ENCODE results near the gene TRAF2.
A peak's percentile ranks its signal among the peaks of the same experiment; 100 is the strongest.

The TRAF2 gene

GRCh38 chr9:136955943-136956335 is 69.6 kb downstream of the TRAF2 start:
- H3K27me3 ChIP-seq = no peaks in the 10 kb centered on the region
- no peaks in the 10 kb centered on the region for H3K36me3 ChIP-seq
- no peak overlapping the region for H3K4me2 ChIP-seq
- H3K9ac ChIP-seq = no peak overlapping the region
- H3K9me3 ChIP-seq (replicated peaks in 1 of 11) = peaks cover 0 to 4% (median 0%) of the 10 kb centered on the region in 11 experiments; a peak in 1 of 22 replicates
- peaks cover 0 to 10% (median 5%) of the 10 kb centered on the region in 10 experiments; a peak in 8 of 20 replicates for H3K4me1 ChIP-seq
- no peaks in the 10 kb centered on the region; a peak in 1 of 22 replicates for H4K20me1 ChIP-seq
- no peak overlapping the region for H3K4me3 ChIP-seq
- no peak overlapping the region for H3K27ac ChIP-seq
- TF ChIP-seq Cebpa-rat (IDR thresholded peaks at IDR 0.05) = no peak

GRCh38 chr9:136956604-136957003 is 70.3 kb downstream of the TRAF2 start:
- H3K36me3 ChIP-seq = no peaks in the 10 kb centered on the region
- H3K9me3 ChIP-seq (replicated peaks in 1 of 11) = peaks cover 0 to 4% (median 0%) of the 10 kb centered on the region in 11 experiments; a peak in 1 of 22 replicates
- peaks cover 0 to 10% (median 5%) of the 10 kb centered on the region in 10 experiments; a peak in 8 of 20 replicates for H3K4me1 ChIP-seq
- H3K27ac ChIP-seq = no peak overlapping the region
- TF ChIP-seq Cebpa-rat (IDR thresholded peaks at IDR 0.05) = no peak
- no peak overlapping the region for H3K4me2 ChIP-seq
- no peaks in the 10 kb centered on the region; a peak in 1 of 22 replicates for H4K20me1 ChIP-seq
- H3K4me3 ChIP-seq = no peak overlapping the region
- no peak overlapping the region for H3K9ac ChIP-seq
- H3K27me3 ChIP-seq = no peaks in the 10 kb centered on the region

GRCh38 chr9:136957461-136957860 is 71.1 kb downstream of the TRAF2 start:
- TF ChIP-seq Cebpa-rat (IDR thresholded peaks at IDR 0.05) = no peak
- H4K20me1 ChIP-seq = no peaks in the 10 kb centered on the region; a peak in 1 of 22 replicates

GRCh38 chr9:136957901-136958300 is 71.6 kb downstream of the TRAF2 start:
- no peak for TF ChIP-seq Cebpa-rat (IDR thresholded peaks at IDR 0.05)
- no peak overlapping the region for H3K4me3 ChIP-seq
- H3K9me3 ChIP-seq (replicated peaks in 1 of 11) = peaks cover 0 to 4% (median 0%) of the 10 kb centered on the region in 11 experiments; a peak in 1 of 22 replicates
- H4K20me1 ChIP-seq = no peaks in the 10 kb centered on the region; a peak in 1 of 22 replicates
- no peak overlapping the region for H3K4me2 ChIP-seq
- H3K27ac ChIP-seq = no peak overlapping the region
- peaks cover 0 to 10% (median 5%) of the 10 kb centered on the region in 10 experiments; a peak in 8 of 20 replicates for H3K4me1 ChIP-seq
- H3K36me3 ChIP-seq = no peaks in the 10 kb centered on the region
- no peak overlapping the region for H3K9ac ChIP-seq
- H3K27me3 ChIP-seq = no peaks in the 10 kb centered on the region

More at GRCh38 chr9:136957461-136957860, 71.1 kb downstream of the TRAF2 start:
- Histone ChIP-seq H3K4me3 (no peak overlapping the region), H3K27me3 (no peaks in the 10 kb centered on the region), H3K9me3 (replicated peaks in 1 of 11) (peaks cover 0 to 4% (median 0%) of the 10 kb centered on the region in 11 experiments; a peak in 1 of 22 replicates), H3K36me3 (no peaks in the 10 kb centered on the region), H3K4me1 (peaks cover 0 to 10% (median 5%) of the 10 kb centered on the region in 10 experiments; a peak in 8 of 20 replicates), H3K4me2 (no peak overlapping the region), H3K9ac (no peak overlapping the region), H3K27ac (no peak overlapping the region)

- Histone ChIP-seq H3K9ac (no peak overlapping the region), H3K4me1 (peaks cover 0 to 10% (median 5%) of the 10 kb centered on the region in 10 experiments; a peak in 8 of 20 replicates), H3K27me3 (no peaks in the 10 kb centered on the region), H3K4me2 (no peak overlapping the region), H3K4me3 (no peak overlapping the region), H3K27ac (no peak overlapping the region), H4K20me1 (no peaks in the 10 kb centered on the region; a peak in 1 of 22 replicates), H3K36me3 (no peaks in the 10 kb centered on the region), H3K9me3 (replicated peaks in 1 of 11) (peaks cover 0 to 4% (median 0%) of the 10 kb centered on the region in 11 experiments; a peak in 1 of 22 replicates)
- no peak for TF ChIP-seq Cebpa-rat (IDR thresholded peaks at IDR 0.05)
These were observed 72.2 kb downstream of the TRAF2 start for GRCh38 chr9:136958473-136958872.

GRCh38 chr9:136958898-136959850 is 72.9 kb downstream of the TRAF2 start:
- peaks cover 2 to 10% (median 6%) of the 10 kb centered on the region in 10 experiments; a peak in 13 of 20 replicates for H3K4me1 ChIP-seq
- peaks cover 0 to 4% (median 0%) of the 10 kb centered on the region in 11 experiments; a peak in 1 of 22 replicates for H3K9me3 ChIP-seq (replicated peaks in 1 of 11)
- H3K4me3 ChIP-seq = no peak overlapping the region
- H3K9ac ChIP-seq = peak overlapping the region in 3 of 11 experiments; percentile 15 to 46 (median 24); a peak in 3 of 22 replicates
- no peak for TF ChIP-seq Cebpa-rat (IDR thresholded peaks at IDR 0.05)
- H3K27ac ChIP-seq = no peak overlapping the region
- H3K36me3 ChIP-seq = no peaks in the 10 kb centered on the region
- no peaks in the 10 kb centered on the region for H3K27me3 ChIP-seq
- peak overlapping the region in 4 of 11 experiments; percentile 12 to 55 (median 40); a peak in 5 of 22 replicates for H3K4me2 ChIP-seq
- no peaks in the 10 kb centered on the region; a peak in 1 of 22 replicates for H4K20me1 ChIP-seq

- no peaks in the 10 kb centered on the region for H3K36me3 ChIP-seq
- no peak for TF ChIP-seq Cebpa-rat (IDR thresholded peaks at IDR 0.05)
- peak overlapping the region in 2 of 11 experiments; percentile 24 to 46; a peak in 2 of 22 replicates for H3K9ac ChIP-seq
- no peaks in the 10 kb centered on the region for H3K27me3 ChIP-seq
- H3K4me3 ChIP-seq = no peak overlapping the region
- peak overlapping the region in 5 of 11 experiments; percentile 10 to 55 (median 36); a peak in 6 of 22 replicates for H3K4me2 ChIP-seq
- peaks cover 5 to 11% (median 8%) of the 10 kb centered on the region in 10 experiments; a peak in 15 of 20 replicates for H3K4me1 ChIP-seq
- H4K20me1 ChIP-seq = no peaks in the 10 kb centered on the region
- H3K9me3 ChIP-seq (replicated peaks in 1 of 11) = peaks cover 0 to 4% (median 0%) of the 10 kb centered on the region in 11 experiments; a peak in 1 of 22 replicates
- no peak overlapping the region for H3K27ac ChIP-seq
These were observed 74.1 kb downstream of the TRAF2 start for GRCh38 chr9:136960212-136960937.

GRCh38 chr9:136960938-136961275 is 74.6 kb downstream of the TRAF2 start:
- Histone ChIP-seq H4K20me1 (no peaks in the 10 kb centered on the region), H3K4me2 (no peak overlapping the region), H3K9ac (no peak overlapping the region), H3K27ac (no peak overlapping the region), H3K36me3 (no peaks in the 10 kb centered on the region), H3K4me1 (peaks cover 9 to 15% (median 11%) of the 10 kb centered on the region in 10 experiments; a peak in 19 of 20 replicates), H3K4me3 (no peak overlapping the region), H3K9me3 (replicated peaks in 1 of 11) (peaks cover 0 to 4% (median 0%) of the 10 kb centered on the region in 11 experiments; a peak in 1 of 22 replicates), H3K27me3 (0 out of 22 replicates have a peak, but pooled peaks cover 0 to 3% (median 0%) of the 10 kb centered on the region in 11 experiments)
- TF ChIP-seq Cebpa-rat (IDR thresholded peaks at IDR 0.05) = no peak
